MM.1S (cell line): Measurements from ENCODE around the gene RNF123.

Experiments used
- DNase-seq: peaks from one replicate; pipeline ENCODE4 v3.0.0-alpha.2; 2015
- H2AFZ ChIP-seq: fragments of 300-600 bp; sonication (generic); 2 replicates; pipeline ENCODE4 v1.6.0; 2016; ENCODE audit warnings: antibody characterized with exemption, low read length
- H3F3A ChIP-seq: fragments of 300-600 bp; sonication (generic); 2 replicates; pipeline ENCODE4 v1.6.1; 2016; ENCODE audit warnings: mild to moderate bottlenecking, antibody characterized with exemption, low read length, moderate library complexity, mixed read lengths; ENCODE audit not compliant: insufficient read depth
- H3K27ac ChIP-seq: fragments of 300-600 bp; sonication (generic); 2 replicates; pipeline ENCODE4 v1.5.1; 2016; ENCODE audit warnings: mild to moderate bottlenecking, low read length
- H3K27me3 ChIP-seq: fragments of 300-600 bp; sonication (generic); replicated peaks from 2 replicates; pipeline ENCODE4 v1.6.0; 2016; ENCODE audit warnings: low read length; ENCODE audit not compliant: insufficient read depth
- H3K36me3 ChIP-seq: fragments of 300-600 bp; sonication (generic); replicated peaks from 2 replicates; pipeline ENCODE4 v1.6.1; 2016; ENCODE audit warnings: mild to moderate bottlenecking, low read length, mixed read lengths; ENCODE audit not compliant: insufficient read depth
- H3K4me1 ChIP-seq: fragments of 300-600 bp; sonication (generic); 2 replicates; pipeline ENCODE4 v1.6.1; 2016; ENCODE audit warnings: low read length, mixed read lengths
- H3K4me2 ChIP-seq: fragments of 300-600 bp; sonication (generic); 2 replicates; pipeline ENCODE4 v1.6.0; 2016; ENCODE audit warnings: low read depth, low read length
- H3K4me3 ChIP-seq: fragments of 300-600 bp; sonication (generic); 2 replicates; pipeline ENCODE4 v1.5.1; 2016; ENCODE audit warnings: low read length, mixed read lengths
- H3K79me2 ChIP-seq: fragments of 300-600 bp; sonication (generic); 2 replicates; pipeline ENCODE4 v1.6.1; 2016; ENCODE audit warnings: mixed run types, low read length, mixed read lengths
- H3K9ac ChIP-seq: fragments of 300-600 bp; sonication (generic); 2 replicates; pipeline ENCODE4 v1.6.1; 2016; ENCODE audit warnings: low read length, mixed read lengths
- H3K9me2 ChIP-seq: fragments of 300-600 bp; sonication (generic); replicated peaks from 2 replicates; pipeline ENCODE4 v1.6.1; 2016; ENCODE audit warnings: mild to moderate bottlenecking, low read length, mixed read lengths; ENCODE audit not compliant: insufficient read depth
- H3K9me3 ChIP-seq: fragments of 300-600 bp; sonication (generic); replicated peaks from 2 replicates; pipeline ENCODE4 v1.6.1; 2016; ENCODE audit warnings: mild to moderate bottlenecking, low read length, mixed read lengths; ENCODE audit not compliant: insufficient read depth
- H4K20me1 ChIP-seq: fragments of 300-600 bp; sonication (generic); 2 replicates; pipeline ENCODE4 v1.6.1; 2016; ENCODE audit warnings: mild to moderate bottlenecking, low read length, moderate library complexity, mixed read lengths; ENCODE audit not compliant: insufficient read depth
- CTCF ChIP-seq: fragments of 300-600 bp; sonication (generic); IDR thresholded peaks from 2 replicates; pipeline ENCODE4 v1.5.1; 2016; ENCODE audit warnings: antibody characterized with exemption, low read length, mixed read lengths
- EZH2 ChIP-seq: fragments of 300-600 bp; sonication (generic); optimal IDR thresholded peaks from 2 replicates; pipeline ENCODE3; 2017; ENCODE audit warnings: low read depth, mild to moderate bottlenecking, antibody characterized with exemption, low read length, mixed read lengths
- EZH2phosphoT487 ChIP-seq: fragments of 300-600 bp; sonication (generic); IDR thresholded peaks from 2 replicates; pipeline ENCODE4 v1.6.1; 2018; ENCODE audit warnings: antibody characterized with exemption, low read length

RNF123 gene

GRCh38 chr3:49662720-49663413 lies 26.5 kb upstream of the RNF123 start:
- no peak for DNase-seq
- no peaks in the 10 kb centered on the region for H3K9me2 ChIP-seq
- H2AFZ ChIP-seq, result no peak overlapping the region
- H3K9me3 ChIP-seq, result no peaks in the 10 kb centered on the region
- no peaks in the 10 kb centered on the region for H3K4me1 ChIP-seq
- H3K79me2 ChIP-seq, result no peaks in the 10 kb centered on the region
- TF ChIP-seq EZH2 (no peak), EZH2phosphoT487 (no peak), CTCF (no peak)
- H3K36me3 ChIP-seq, result no peaks in the 10 kb centered on the region
- H4K20me1 ChIP-seq, result no peaks in the 10 kb centered on the region
- no peak overlapping the region for H3K4me2 ChIP-seq
- no peak overlapping the region for H3K9ac ChIP-seq
- no peak overlapping the region for H3K4me3 ChIP-seq
- no peaks in the 10 kb centered on the region for H3F3A ChIP-seq
- peaks cover 30% of the 10 kb centered on the region for H3K27me3 ChIP-seq
- no peak overlapping the region for H3K27ac ChIP-seq

DNA sequence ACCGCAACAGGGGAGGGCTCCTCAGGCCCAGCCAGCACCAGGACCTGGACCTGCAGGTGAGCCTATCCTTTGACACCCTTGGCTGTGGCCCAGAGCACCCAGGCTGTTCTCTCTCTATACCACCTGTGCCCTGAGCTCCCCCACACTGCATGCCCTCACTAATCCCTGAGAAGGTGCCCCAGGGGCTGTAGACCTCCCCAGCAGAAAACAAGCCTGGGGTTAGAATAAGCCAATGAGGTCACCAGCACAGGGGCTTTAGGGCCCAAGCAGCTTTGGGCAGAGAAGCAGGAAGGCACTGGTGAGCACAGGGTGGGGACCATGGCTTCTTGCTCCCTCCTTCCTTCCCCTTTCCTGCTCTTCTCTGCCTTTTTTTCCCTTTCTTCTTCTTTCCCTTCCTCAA lies 25.5 kb upstream of the RNF123 start:
- no peaks in the 10 kb centered on the region for H4K20me1 ChIP-seq
- no peaks in the 10 kb centered on the region for H3K79me2 ChIP-seq
- no peak overlapping the region for H2AFZ ChIP-seq
- TF ChIP-seq CTCF, result no peak
- TF ChIP-seq EZH2phosphoT487, result no peak
- TF ChIP-seq EZH2, result no peak
- no peak overlapping the region for H3K27ac ChIP-seq
- no peak overlapping the region for H3K4me2 ChIP-seq
- no peak overlapping the region for H3K9ac ChIP-seq
- no peaks in the 10 kb centered on the region for H3K9me2 ChIP-seq
- H3K4me1 ChIP-seq, result no peaks in the 10 kb centered on the region
- no peak overlapping the region for H3K4me3 ChIP-seq
- peaks cover 30% of the 10 kb centered on the region for H3K27me3 ChIP-seq
- no peak for DNase-seq
- H3K36me3 ChIP-seq, result no peaks in the 10 kb centered on the region
- H3F3A ChIP-seq, result no peaks in the 10 kb centered on the region
- H3K9me3 ChIP-seq, result no peaks in the 10 kb centered on the region

DNA sequence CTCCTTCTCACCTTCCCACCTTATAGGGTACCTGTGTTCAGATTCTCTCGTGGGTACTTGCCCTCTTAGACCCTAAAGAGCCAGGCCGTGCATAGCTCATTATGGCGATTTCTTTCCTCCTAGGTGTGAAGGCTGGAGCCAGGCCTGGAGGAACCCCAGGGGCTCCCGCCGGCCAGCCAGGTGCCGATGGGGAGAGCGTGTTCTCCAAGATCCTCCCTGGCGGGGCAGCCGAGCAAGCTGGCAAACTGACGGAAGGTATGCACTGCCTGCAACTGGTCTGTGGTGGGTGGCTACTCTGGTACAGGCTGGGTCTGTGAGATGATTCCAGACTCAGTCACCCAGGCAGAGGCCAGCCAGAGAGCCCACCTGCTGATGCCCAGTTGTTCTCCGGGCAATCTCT lies 25.1 kb upstream of the RNF123 start:
- no peaks in the 10 kb centered on the region for H3F3A ChIP-seq
- H3K4me3 ChIP-seq, result no peak overlapping the region
- H3K27ac ChIP-seq, result no peak overlapping the region
- no peaks in the 10 kb centered on the region for H4K20me1 ChIP-seq
- H3K9me3 ChIP-seq, result no peaks in the 10 kb centered on the region
- H2AFZ ChIP-seq, result no peak overlapping the region
- TF ChIP-seq EZH2phosphoT487 (no peak), CTCF (no peak), EZH2 (no peak)
- peaks cover 30% of the 10 kb centered on the region for H3K27me3 ChIP-seq
- H3K4me1 ChIP-seq, result no peaks in the 10 kb centered on the region
- no peaks in the 10 kb centered on the region for H3K79me2 ChIP-seq
- H3K9ac ChIP-seq, result no peak overlapping the region
- H3K4me2 ChIP-seq, result no peak overlapping the region
- no peak for DNase-seq
- H3K9me2 ChIP-seq, result no peaks in the 10 kb centered on the region
- no peaks in the 10 kb centered on the region for H3K36me3 ChIP-seq
